SK-N-SH treated with all-trans-retinoic acid at 6 μM for 48 hours (cell line): ENCODE measurements around the gene OR4D1.

Source experiments
- ESRRG ChIP-seq: fragments of 250-450 bp; sonication (Bioruptor Pico); IDR thresholded peaks from 2 replicates; pipeline ENCODE4 v1.6.1; 2021; ENCODE audit warnings: mild to moderate bottlenecking
- PATZ1 ChIP-seq: fragments of 250-450 bp; sonication (Bioruptor Pico); IDR thresholded peaks from 2 replicates; pipeline ENCODE4 v1.8.0; 2020; ENCODE audit warnings: mild to moderate bottlenecking, moderate library complexity, borderline replicate concordance
- POU6F1 ChIP-seq: fragments of 250-450 bp; sonication (Bioruptor Pico); IDR thresholded peaks from 2 replicates; pipeline ENCODE4 v1.8.0; 2021; ENCODE audit warnings: low read depth, mild to moderate bottlenecking, moderate library complexity, borderline replicate concordance
- ZC3H10 ChIP-seq: fragments of 250-450 bp; sonication (Bioruptor Pico); IDR thresholded peaks from 2 replicates; pipeline ENCODE4 v1.5.1; 2021; ENCODE audit warnings: mild to moderate bottlenecking, moderate library complexity

- TF ChIP-seq ESRRG (CRISPR knock-in tag) (no peak), PATZ1 (CRISPR knock-in tag) (no peak), ZC3H10 (CRISPR knock-in tag) (no peak), POU6F1 (CRISPR knock-in tag) (no peak)
Observed at GRCh38 chr17:58170622-58171021, 22.4 kb downstream of the OR4D1 start.
